ENCODE measurements around the gene INPP5A. TPM values are rescaled to one million over a fixed set of nuclear protein-coding genes. Genes with fewer than 3 reads are reported as not detected.

The INPP5A gene
- total RNA-seq, 1 donor from 2014 or later: 29.3 TPM

DNA sequence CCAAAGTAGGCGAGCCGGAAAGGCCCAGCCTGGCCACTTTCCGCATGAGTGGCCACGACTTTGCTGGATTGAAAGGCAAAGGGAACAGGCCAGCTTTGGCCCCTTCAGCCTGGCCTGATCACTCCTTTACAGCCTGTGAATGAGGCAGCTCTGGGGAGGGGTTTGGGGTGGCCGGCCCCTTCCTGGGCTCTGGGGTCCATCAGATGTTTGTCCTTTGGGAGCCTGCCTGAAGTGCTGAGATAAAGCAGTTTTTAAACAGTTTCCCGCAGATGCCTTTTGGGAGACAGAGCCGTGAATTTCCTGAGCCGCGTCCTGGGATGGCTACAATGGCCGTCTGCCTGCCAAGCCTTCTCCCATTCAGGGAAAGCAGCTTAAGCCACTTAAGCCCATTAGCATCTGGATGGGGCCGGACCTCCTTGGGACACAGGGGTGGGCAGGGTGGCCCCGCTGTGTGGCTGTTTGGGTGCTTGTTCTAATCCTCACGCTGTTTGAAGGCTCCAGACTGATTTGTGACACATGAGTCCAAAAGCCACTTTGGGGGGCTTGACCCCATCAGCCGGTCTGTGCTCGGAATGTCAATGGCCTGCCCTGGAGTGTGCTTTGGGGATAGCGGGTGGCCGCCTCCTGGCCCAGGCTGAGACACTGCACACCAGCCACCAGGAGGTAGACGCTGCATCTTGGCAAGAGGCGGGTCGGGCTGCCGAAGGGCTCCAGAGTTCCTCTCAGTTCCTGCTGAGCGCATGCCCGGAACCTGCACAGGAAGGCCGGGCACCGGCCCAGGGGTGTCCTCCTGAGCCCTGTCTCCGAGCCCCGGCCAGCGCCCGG lies 209.4 kb downstream of the INPP5A start:
- DNase-seq: no peak

DNA sequence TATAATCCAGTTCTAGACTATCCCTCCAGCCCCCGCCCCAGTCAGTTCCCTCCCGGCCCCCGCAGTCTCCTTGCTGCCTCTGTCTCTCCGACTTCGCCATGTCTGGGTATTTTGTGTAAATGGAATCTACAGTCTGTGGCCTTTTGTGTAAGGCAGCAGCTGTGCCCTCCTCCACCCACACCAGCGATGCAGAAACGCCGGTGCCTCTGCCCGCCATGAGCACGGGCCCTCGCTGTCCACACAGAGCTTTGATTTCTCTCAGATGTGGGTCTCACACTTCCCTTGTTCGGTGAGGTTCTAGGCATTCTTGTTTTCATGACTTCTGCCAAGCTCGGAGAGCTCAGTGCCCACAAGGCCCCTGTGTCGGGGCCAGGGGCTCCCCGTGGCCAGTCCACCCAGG lies 210.5 kb downstream of the INPP5A start:
- no peak for DNase-seq

GRCh38 chr10:132748545-132749370 lies 211.2 kb downstream of the INPP5A start:
- DNase-seq: no peak

- no peak for DNase-seq
These were observed 211.8 kb downstream of the INPP5A start for GRCh38 chr10:132749371-132749795.

GRCh38 chr10:132750936-132751335 lies 213.3 kb downstream of the INPP5A start:
- DNase-seq: no peak

DNA sequence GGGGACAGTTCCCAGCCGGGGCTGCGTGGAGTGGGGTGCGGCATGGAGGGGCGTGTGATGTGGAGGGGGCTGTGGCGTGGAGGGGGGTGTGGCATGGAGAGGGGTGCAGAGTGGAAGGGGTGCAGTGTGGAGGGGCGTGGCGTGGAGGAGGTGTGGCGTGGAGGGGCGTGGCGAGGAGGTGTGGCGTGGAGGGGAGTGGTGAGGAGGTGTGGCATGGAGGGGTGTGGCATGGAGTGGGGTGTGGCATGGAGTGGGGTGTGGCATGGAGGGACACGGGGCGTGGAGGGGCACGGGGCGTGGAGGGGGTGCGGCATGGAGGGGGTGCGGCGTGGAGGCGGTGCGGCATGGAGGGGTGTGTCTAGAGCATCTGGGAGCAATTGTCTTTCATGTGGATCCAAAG lies 214.8 kb downstream of the INPP5A start:
- DNase-seq: no peak

GRCh38 chr10:132752961-132753360 lies 215.4 kb downstream of the INPP5A start:
- DNase-seq: no peak

- DNase-seq: no peak
These were observed 216.0 kb downstream of the INPP5A start for GRCh38 chr10:132753596-132753995.

GRCh38 chr10:132754071-132754470 lies 216.5 kb downstream of the INPP5A start:
- no peak for DNase-seq

DNA sequence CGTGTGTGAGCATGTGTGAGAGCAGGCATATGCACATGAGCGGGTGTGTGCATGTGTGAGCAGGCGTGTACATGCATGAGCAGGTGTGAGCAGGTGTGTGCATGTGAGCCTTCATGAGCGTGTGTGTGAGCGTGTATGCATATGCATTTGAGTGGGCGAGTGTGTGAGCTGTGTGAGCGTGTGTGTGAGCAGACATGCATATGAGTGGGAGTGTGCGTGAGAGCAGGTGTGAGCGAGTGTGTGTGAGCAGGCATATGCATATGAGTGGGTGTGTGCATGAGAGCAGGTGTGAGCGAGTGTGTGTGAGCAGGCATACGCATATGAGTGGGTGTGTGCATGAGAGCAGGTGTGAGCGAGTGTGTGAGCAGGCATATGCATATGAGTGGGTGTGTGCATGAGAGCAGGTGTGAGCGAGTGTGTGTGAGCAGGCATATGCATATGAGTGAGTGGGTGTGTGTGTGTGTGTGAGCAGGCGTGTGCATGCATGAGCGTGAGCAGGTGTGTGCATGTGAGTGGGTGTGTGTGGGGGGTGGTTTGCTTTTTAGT lies 217.7 kb downstream of the INPP5A start:
- no peak for DNase-seq

- DNase-seq: no peak
These were observed 219.0 kb downstream of the INPP5A start for GRCh38 chr10:132756591-132756990.

- DNase-seq: no peak
These were observed 219.6 kb downstream of the INPP5A start for GRCh38 chr10:132757171-132757570.

- DNase-seq: no peak
These were observed 221.3 kb downstream of the INPP5A start for GRCh38 chr10:132758865-132759264.

DNA sequence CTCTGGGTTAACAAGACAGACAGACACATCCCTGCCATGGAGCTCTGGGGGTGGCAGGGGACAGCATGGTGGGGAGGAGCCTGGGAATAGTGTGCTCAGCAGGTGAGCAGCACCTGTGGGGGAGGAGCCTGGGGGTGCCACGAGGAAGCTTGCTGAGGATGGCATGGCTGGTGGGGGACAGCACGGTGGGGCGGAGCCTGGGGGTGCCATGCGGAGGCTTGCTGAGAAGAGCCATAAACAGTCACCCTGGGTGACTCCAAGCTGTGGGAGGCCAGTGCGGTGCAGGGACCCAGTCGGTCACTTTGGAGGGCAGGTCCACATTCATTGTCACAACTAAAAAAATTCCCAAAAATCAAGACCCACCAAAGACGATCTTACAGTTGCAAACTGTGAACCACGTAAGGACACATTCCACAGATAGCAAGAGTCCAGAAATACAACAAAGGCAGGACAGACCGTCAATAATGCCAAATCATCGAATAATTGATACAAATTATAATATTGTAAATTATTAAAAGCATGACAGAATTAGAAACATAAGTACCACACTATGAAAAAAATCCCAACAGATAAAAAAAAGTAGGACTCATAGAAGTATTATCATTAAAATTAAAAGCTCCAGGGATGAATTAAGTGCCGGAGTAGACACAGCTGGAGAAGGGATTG lies 223.9 kb downstream of the INPP5A start:
- no peak for DNase-seq

- DNase-seq: peak; percentile 37
These were observed 224.7 kb downstream of the INPP5A start for GRCh38 chr10:132762267-132762666.

- no peak for DNase-seq
These were observed 226.0 kb downstream of the INPP5A start for GRCh38 chr10:132763545-132763944.

GRCh38 chr10:132764108-132764507 lies 226.5 kb downstream of the INPP5A start:
- DNase-seq: no peak

- peak; percentile 11 for DNase-seq
These were observed 227.8 kb downstream of the INPP5A start for GRCh38 chr10:132765435-132765834.

DNA sequence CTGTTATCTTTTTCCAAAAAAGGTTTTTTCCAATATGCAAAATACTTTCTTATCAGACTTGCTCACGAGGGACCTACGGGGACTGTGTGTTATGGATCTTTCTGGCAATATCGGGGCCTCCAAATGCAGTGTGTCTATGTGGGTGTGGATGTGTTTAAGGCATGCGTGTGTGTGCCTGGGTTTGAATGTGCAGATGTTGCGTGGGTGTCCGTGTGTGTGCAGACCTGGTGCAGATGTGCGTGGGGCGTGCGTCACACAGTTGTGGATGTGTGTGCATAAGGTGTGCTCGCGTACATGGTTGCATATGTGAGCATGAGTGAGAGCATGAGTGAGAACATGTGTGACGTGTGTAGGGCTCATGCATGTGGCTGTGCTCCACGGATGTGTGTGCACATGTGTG lies 228.7 kb downstream of the INPP5A start:
- DNase-seq: no peak

GRCh38 chr10:132768346-132769248 lies 231.0 kb downstream of the INPP5A start:
- DNase-seq: no peak

All from occipital lobe (tissue), 2 donors.